Neural crest cell (in vitro differentiated cells): Measurements from ENCODE around the gene ARMC8. TPM values are rescaled to one million over a fixed set of nuclear protein-coding genes. Genes with fewer than 3 reads are reported as not detected.

Source experiments
- DNase-seq: peaks from one replicate; pipeline ENCODE4 v3.0.0; 2021; ENCODE audit warnings: low read depth, mixed read lengths, low spot score
- H3K27ac Mint-ChIP-seq: one replicate; pipeline ENCODE4 v1.8.0; 2021; ENCODE audit warnings: mild to moderate bottlenecking, mixed read lengths; ENCODE audit not compliant: unreplicated experiment
- H3K27me3 Mint-ChIP-seq: 2 replicates; pipeline ENCODE4 v1.8.0; 2021; ENCODE audit warnings: low read depth, mild to moderate bottlenecking, mixed read lengths
- H3K36me3 Mint-ChIP-seq: 2 replicates; pipeline ENCODE4 v1.8.0; 2021; ENCODE audit warnings: low read depth, mild to moderate bottlenecking, mixed read lengths
- H3K4me1 Mint-ChIP-seq: 2 replicates; pipeline ENCODE4 v1.8.0; 2021; ENCODE audit warnings: mixed read lengths
- H3K4me3 Mint-ChIP-seq: one replicate; pipeline ENCODE4 v1.8.0; 2021; ENCODE audit warnings: mild to moderate bottlenecking, mixed read lengths
- H3K9me3 Mint-ChIP-seq: 2 replicates; pipeline ENCODE4 v1.8.0; 2021; ENCODE audit warnings: mixed read lengths
- CTCF ChIP-seq: fragments of 200-600 bp; sonication (generic); conservative IDR thresholded peaks from 2 replicates; pipeline ENCODE4 v1.5.0; 2021; ENCODE audit warnings: antibody characterized with exemption, mild to moderate bottlenecking
- total RNA-seq: library from RNA; stranded (reverse); gene quantifications from 2 replicates; pipeline ENCODE4 v1.2.1, GENCODE V29; 2021

The ARMC8 gene
- total RNA-seq, 1 donor from 2014 or later: 40.0 TPM

- Mint-ChIP-seq H3K27me3 (no peaks in the 10 kb centered on the region), H3K9me3 (no peaks in the 10 kb centered on the region), H3K36me3 (peaks cover 7% of the 10 kb centered on the region), H3K4me3 (no peak overlapping the region), H3K27ac (no peak overlapping the region), H3K4me1 (peaks cover 19% of the 10 kb centered on the region)
- DNase-seq: no peak
- no peak for TF ChIP-seq CTCF
Observed at GRCh38 chr3:138199851-138200250, 12.8 kb downstream of the ARMC8 start.

- peaks cover 19% of the 10 kb centered on the region for H3K4me1 Mint-ChIP-seq
- H3K4me3 Mint-ChIP-seq: no peak overlapping the region
- no peak overlapping the region for H3K27ac Mint-ChIP-seq
- H3K36me3 Mint-ChIP-seq: peaks cover 6% of the 10 kb centered on the region
- no peaks in the 10 kb centered on the region for H3K27me3 Mint-ChIP-seq
- DNase-seq: no peak
- TF ChIP-seq CTCF: no peak
- no peaks in the 10 kb centered on the region for H3K9me3 Mint-ChIP-seq
Observed at GRCh38 chr3:138200424-138200823, 13.3 kb downstream of the ARMC8 start.

- no peak overlapping the region for H3K27ac Mint-ChIP-seq
- H3K9me3 Mint-ChIP-seq: no peaks in the 10 kb centered on the region
- DNase-seq: no peak
- peaks cover 19% of the 10 kb centered on the region for H3K4me1 Mint-ChIP-seq
- H3K27me3 Mint-ChIP-seq: no peaks in the 10 kb centered on the region
- no peak overlapping the region for H3K4me3 Mint-ChIP-seq
- H3K36me3 Mint-ChIP-seq: peaks cover 7% of the 10 kb centered on the region
- TF ChIP-seq CTCF: no peak
Observed at GRCh38 chr3:138202945-138203701, 16.0 kb downstream of the ARMC8 start.

DNA sequence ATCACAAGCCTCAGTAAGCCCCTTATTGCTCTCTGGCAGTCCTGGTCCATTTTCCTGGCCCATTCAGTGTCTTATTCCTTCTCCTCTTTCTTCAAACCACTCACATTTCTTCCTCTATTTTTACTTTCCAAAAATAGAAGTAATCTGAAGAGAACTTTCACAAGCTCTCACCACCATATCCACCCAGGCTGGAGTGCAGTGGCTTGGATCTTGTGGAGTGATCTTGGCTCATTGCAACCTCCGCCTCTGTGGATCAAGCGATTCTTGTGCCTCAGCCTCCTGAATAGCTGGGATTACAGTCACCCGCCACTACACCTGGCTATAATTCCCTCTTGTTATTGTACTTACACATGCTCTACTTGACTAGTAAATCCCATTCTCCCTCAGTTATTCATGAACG lies 16.8 kb downstream of the ARMC8 start:
- Mint-ChIP-seq H3K27me3 (no peaks in the 10 kb centered on the region), H3K27ac (no peak overlapping the region), H3K4me3 (no peak overlapping the region), H3K36me3 (peaks cover 7% of the 10 kb centered on the region), H3K9me3 (no peaks in the 10 kb centered on the region), H3K4me1 (peaks cover 19% of the 10 kb centered on the region)
- TF ChIP-seq CTCF: no peak
- DNase-seq: no peak

DNA sequence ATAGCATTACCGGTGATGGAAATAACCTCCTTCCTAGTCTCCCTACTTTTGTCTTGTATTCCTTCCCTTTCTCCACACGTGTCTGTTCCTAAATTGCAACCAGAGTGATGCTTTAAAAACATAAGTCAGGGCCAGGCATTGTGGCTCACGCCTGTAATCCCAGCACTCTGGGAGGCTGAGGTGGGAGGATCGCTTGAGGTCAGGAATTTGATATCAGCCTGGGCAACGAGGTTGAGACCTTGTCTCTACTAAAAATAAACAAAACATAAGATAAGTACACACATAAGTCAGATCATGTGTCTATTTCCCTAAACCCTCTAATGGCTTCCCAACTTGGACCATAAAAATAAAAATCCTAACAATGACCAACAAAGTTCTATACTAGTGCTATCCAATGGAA lies 18.4 kb downstream of the ARMC8 start:
- no peak for TF ChIP-seq CTCF
- no peak for DNase-seq
- H3K4me3 Mint-ChIP-seq: no peak overlapping the region
- H3K9me3 Mint-ChIP-seq: no peaks in the 10 kb centered on the region
- no peaks in the 10 kb centered on the region for H3K27me3 Mint-ChIP-seq
- peaks cover 20% of the 10 kb centered on the region for H3K4me1 Mint-ChIP-seq
- no peak overlapping the region for H3K27ac Mint-ChIP-seq
- peaks cover 7% of the 10 kb centered on the region for H3K36me3 Mint-ChIP-seq
